Measurements from ENCODE around the gene NPPB.

Gene NPPB

DNA sequence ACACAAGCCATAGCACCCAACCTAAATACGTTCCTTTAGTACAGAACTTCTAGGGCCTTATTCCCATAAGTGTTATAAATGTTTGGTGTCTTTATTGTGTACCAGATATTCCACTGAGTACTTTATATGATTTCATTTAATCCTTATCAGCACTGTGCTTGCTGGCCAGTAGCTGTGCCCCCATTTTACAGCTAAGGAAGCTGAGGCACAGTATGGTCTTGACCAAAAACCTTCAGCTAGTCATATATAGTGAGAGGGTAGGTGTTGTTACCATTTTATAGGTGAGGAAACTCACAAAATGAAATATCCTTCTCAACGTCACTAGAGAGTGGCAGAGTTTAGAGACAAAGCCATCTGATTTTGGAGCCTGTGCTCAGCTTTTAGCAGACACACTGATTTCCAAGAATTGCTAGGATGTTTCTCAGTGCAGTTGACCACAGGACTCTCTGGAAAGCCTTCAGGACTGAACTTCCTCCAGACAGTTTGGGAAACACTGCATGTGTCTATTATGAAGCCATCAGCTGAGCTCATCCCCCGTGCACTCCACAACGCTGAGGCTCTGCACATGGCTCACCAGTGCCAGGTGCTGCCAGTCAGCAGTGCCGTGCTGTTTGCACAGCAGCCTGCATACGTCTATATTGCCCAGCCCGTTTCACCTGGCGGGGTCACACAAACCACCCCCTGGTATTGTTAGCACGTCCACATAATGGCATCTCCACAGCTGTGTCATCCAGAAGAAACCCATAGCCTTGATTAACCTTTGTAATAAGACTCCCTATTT lies 26.6 kb downstream of the NPPB start:
- H3K36me3 ChIP-seq (ENCODE audit: insufficient read depth, low read length): peaks cover 84% of the 10 kb centered on the region
- H4K20me1 ChIP-seq (ENCODE audit: insufficient read depth, low read length): no peaks in the 10 kb centered on the region

DNA sequence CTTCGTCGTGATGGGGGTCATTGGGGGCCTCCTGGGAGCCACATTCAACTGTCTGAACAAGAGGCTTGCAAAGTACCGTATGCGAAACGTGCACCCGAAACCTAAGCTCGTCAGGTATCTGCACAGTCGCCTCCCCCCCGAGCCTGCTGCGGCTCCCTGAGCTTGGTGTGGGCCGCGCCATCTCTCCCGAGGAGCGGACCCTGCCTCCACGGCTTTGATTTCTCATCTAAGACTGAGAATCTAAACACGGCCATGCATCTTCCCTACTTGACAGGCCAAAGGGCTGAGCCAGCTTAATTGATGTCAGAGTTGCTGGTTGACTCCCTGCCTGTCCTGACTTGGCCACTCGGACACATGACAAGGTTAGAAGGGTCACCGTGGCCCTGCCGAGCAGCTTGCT lies 30.2 kb downstream of the NPPB start:
- Histone ChIP-seq H2AFZ (ENCODE audit: low read length) (no peak overlapping the region), H3K4me1 (ENCODE audit: insufficient read depth, low read length, severe bottlenecking) (no peaks in the 10 kb centered on the region), H4K20me1 (ENCODE audit: insufficient read depth, low read length) (no peaks in the 10 kb centered on the region), H3F3A (ENCODE audit: insufficient read depth, low read length) (no peaks in the 10 kb centered on the region), H3K9ac (ENCODE audit: low read length) (no peak overlapping the region), H3K9me3 (ENCODE audit: low read length) (no peaks in the 10 kb centered on the region), H3K27ac (ENCODE audit: low read depth, low read length, poor library complexity, severe bottlenecking) (no peak overlapping the region), H3K36me3 (ENCODE audit: insufficient read depth, low read length) (peaks cover 71% of the 10 kb centered on the region), H3K27me3 (ENCODE audit: insufficient read depth, low read length) (no peaks in the 10 kb centered on the region), H3K4me2 (ENCODE audit: low read length) (no peak overlapping the region), H3K79me2 (ENCODE audit: insufficient read depth, low read length) (no peaks in the 10 kb centered on the region), H3K4me3 (ENCODE audit: low read depth, low read length, poor library complexity, severe bottlenecking) (no peak overlapping the region), H3K9me2 (ENCODE audit: low read depth, low read length) (no peaks in the 10 kb centered on the region)
- TF ChIP-seq, protein P1, sequence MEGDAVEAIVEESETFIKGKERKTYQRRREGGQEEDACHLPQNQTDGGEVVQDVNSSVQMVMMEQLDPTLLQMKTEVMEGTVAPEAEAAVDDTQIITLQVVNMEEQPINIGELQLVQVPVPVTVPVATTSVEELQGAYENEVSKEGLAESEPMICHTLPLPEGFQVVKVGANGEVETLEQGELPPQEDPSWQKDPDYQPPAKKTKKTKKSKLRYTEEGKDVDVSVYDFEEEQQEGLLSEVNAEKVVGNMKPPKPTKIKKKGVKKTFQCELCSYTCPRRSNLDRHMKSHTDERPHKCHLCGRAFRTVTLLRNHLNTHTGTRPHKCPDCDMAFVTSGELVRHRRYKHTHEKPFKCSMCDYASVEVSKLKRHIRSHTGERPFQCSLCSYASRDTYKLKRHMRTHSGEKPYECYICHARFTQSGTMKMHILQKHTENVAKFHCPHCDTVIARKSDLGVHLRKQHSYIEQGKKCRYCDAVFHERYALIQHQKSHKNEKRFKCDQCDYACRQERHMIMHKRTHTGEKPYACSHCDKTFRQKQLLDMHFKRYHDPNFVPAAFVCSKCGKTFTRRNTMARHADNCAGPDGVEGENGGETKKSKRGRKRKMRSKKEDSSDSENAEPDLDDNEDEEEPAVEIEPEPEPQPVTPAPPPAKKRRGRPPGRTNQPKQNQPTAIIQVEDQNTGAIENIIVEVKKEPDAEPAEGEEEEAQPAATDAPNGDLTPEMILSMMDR (IDR thresholded peaks at IDR 0.05; ENCODE audit: low read length): no peak
- TF ChIP-seq EZH2 (IDR thresholded peaks at IDR 0.05; ENCODE audit: borderline replicate concordance, low read length): no peak

More for the DNA sequence above, 26.6 kb downstream of the NPPB start:
- no peaks in the 10 kb centered on the region for H3F3A ChIP-seq (ENCODE audit: insufficient read depth, low read length)
- no peak overlapping the region for H3K27ac ChIP-seq (ENCODE audit: low read depth, low read length, poor library complexity, severe bottlenecking)
- no peaks in the 10 kb centered on the region for H3K4me1 ChIP-seq (ENCODE audit: insufficient read depth, low read length, severe bottlenecking)
- no peaks in the 10 kb centered on the region for H3K9me3 ChIP-seq (ENCODE audit: low read length)
- H3K4me2 ChIP-seq (ENCODE audit: low read length): no peak overlapping the region
- no peaks in the 10 kb centered on the region for H3K9me2 ChIP-seq (ENCODE audit: low read depth, low read length)
- no peak overlapping the region for H3K9ac ChIP-seq (ENCODE audit: low read length)
- no peaks in the 10 kb centered on the region for H3K27me3 ChIP-seq (ENCODE audit: insufficient read depth, low read length)
- H3K4me3 ChIP-seq (ENCODE audit: low read depth, low read length, poor library complexity, severe bottlenecking): no peak overlapping the region
- no peak overlapping the region for H2AFZ ChIP-seq (ENCODE audit: low read length)
- no peaks in the 10 kb centered on the region for H3K79me2 ChIP-seq (ENCODE audit: insufficient read depth, low read length)
- TF ChIP-seq, protein P1 (IDR thresholded peaks at IDR 0.05; ENCODE audit: low read length): no peak
- no peak for TF ChIP-seq EZH2 (IDR thresholded peaks at IDR 0.05; ENCODE audit: borderline replicate concordance, low read length)

DNA sequence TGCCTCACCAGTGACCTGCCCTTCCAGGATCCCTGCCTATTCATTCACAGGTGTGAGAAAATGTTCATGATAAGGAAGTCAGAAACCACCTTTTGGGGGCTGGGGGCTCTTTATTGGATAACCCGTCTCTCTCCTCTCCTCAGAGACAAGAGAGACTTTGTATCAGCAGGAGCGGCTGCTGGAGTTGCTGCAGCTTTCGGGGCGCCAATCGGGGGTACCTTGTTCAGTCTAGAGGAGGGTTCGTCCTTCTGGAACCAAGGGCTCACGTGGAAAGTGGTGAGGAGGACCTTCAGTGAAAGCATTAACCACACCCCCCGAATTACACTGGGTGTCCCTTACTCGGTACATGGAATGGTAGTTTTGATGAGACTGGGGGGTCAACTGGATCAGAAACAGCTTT lies 31.8 kb downstream of the NPPB start:
- Histone ChIP-seq H3K9ac (ENCODE audit: low read length) (no peak overlapping the region), H3K4me2 (ENCODE audit: low read length) (no peak overlapping the region), H3K36me3 (ENCODE audit: insufficient read depth, low read length) (peaks cover 59% of the 10 kb centered on the region), H2AFZ (ENCODE audit: low read length) (no peak overlapping the region), H3K27me3 (ENCODE audit: insufficient read depth, low read length) (no peaks in the 10 kb centered on the region), H3K4me1 (ENCODE audit: insufficient read depth, low read length, severe bottlenecking) (no peaks in the 10 kb centered on the region), H3K9me2 (ENCODE audit: low read depth, low read length) (no peaks in the 10 kb centered on the region), H4K20me1 (ENCODE audit: insufficient read depth, low read length) (no peaks in the 10 kb centered on the region), H3K4me3 (ENCODE audit: low read depth, low read length, poor library complexity, severe bottlenecking) (no peak overlapping the region), H3K27ac (ENCODE audit: low read depth, low read length, poor library complexity, severe bottlenecking) (no peak overlapping the region), H3K79me2 (ENCODE audit: insufficient read depth, low read length) (no peaks in the 10 kb centered on the region), H3F3A (ENCODE audit: insufficient read depth, low read length) (no peaks in the 10 kb centered on the region), H3K9me3 (ENCODE audit: low read length) (no peaks in the 10 kb centered on the region)
- TF ChIP-seq, protein P1 (IDR thresholded peaks at IDR 0.05; ENCODE audit: low read length): no peak
- TF ChIP-seq EZH2 (IDR thresholded peaks at IDR 0.05; ENCODE audit: borderline replicate concordance, low read length): no peak

All from OCI-LY1 (cell line).